ENCODE results near the gene NHSL1.

- no peak for TF ChIP-seq CTCF (IDR thresholded peaks at IDR 0.05; ENCODE audit: insufficient read depth, low read length, poor library complexity, severe bottlenecking)
- TF ChIP-seq EZH2phosphoT487 (conservative IDR thresholded peaks at IDR 0.05; ENCODE audit: low read length): no peak
Observed at GRCh38 chr6:138485586-138486248, 13.6 kb downstream of the NHSL1 start.
